AG08396 (cell line): ENCODE results near the gene DNM1.
"Not testable (repeated sequence)": the region's sequence is repeated elsewhere in the genome, so short reads cannot be mapped to it uniquely, and the experiment has no call there.

Experiments used
- DNase-seq: peaks from one replicate; pipeline ENCODE4 v3.0.0; 2012; ENCODE audit warnings: low spot score, mixed read lengths

DNM1 gene

GRCh38 chr9:128276574-128277270 is 73.5 kb downstream of the DNM1 start:
- peak; percentile 65 for DNase-seq

DNA sequence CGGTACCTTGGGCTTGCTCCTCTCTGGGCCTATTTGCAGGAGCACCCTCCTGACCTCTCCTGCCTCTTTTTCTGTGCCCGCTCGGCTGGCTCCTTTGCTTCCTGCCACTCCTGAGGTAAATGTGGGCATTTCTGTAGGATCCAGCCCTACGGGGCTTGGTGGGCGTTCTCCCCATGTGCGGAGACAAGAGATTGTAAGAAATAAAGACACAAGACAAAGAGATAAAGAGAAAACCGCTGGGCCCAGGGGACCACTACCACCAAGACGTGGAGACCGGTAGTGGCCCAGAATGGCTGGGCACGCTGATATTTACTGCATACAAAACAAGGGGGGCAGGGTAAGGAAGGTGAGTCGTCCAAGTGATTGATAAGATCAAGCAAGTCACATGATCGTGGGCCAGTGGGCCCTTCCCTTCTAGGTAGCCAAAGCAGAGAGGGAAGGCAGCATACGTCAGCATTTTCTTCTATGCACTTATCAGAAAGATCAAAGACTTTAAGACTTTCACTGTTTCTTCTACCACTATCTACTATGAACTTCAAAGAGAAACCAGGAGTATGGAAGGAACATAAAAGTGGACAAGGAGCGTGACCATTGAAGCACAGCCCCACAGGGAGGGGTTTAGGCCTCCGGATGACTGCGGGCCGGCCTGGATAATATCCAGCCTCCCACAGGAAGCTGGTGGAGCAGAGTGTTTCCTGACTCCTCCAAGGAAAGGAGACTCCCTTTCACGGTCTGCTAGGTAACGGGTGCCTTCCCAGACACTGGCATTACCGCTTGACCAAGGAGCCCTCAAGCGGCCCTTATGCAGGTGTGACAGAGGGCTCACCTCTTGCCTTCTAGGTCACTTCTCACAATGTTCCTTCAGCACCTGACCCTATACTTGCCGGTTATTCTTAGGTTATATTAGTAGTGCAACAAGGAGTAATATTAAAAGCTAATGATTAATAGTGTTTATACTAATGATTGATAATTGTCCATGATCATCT is 76.2 kb downstream of the DNM1 start:
- not testable (repeated sequence) for DNase-seq

DNA sequence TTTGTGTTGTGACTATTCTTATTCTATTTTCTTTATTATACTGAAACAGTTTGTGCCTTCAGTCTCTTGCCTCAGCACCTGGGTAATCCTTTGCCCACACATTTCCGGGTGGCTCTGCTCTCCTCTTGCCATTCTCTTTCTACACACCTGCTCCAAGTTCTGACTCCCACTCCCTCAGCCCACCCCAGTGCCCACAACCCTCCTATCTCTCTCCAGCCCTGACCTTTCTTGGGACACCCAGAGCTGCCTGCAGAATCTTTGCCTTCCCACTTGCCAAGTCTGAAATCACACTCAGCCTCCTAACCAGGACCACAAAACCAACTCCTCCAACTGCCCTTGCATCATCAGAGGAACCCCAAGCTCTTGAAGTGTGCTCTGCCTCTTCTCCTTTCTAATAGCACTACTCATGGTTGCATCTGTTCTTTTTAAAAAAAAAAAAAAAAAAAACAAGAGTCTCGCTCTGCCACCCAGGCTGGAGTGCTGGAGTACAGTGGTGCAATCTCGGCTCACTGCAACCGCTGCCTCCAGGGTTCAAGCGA is 77.0 kb downstream of the DNM1 start:
- no peak for DNase-seq

- DNase-seq = no peak
Observed at GRCh38 chr9:128282500-128282899, 79.3 kb downstream of the DNM1 start.

DNA sequence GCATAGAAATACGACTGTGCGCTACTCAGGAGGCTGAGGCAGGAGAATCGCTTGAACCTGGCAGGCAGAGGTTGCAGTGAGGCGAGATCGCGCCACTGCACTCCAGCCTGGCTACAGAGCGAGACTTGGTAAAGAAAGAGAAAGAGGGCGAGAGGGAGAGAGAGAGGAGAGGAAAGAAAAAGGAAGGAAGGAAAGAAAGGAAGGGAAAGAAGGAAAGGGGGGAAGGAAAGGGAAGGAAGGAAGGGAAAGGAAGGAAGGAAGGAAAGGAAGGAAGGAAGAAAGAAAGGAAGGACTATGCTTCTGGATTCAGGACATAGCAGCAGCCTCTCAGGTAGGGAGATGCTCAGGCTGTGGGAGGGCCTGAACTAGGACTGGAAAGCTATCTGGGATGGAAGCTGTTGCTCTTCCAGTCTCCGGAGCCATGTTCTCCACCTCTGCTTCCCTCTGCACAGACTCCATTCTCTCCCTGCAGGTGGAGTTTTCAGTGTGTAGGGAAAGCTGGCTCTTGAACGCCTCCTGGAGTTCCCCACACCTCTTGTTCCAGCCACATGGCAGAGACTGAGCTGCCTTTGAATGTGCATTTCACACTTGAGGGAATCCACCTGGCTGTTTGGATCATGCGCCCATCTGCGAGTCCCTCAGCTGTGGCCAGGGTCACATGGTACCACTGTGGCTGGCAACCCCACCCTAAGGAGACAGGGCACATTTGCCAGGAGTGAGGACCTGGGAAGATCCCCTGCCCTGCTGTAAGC is 82.0 kb downstream of the DNM1 start:
- no peak for DNase-seq

DNA sequence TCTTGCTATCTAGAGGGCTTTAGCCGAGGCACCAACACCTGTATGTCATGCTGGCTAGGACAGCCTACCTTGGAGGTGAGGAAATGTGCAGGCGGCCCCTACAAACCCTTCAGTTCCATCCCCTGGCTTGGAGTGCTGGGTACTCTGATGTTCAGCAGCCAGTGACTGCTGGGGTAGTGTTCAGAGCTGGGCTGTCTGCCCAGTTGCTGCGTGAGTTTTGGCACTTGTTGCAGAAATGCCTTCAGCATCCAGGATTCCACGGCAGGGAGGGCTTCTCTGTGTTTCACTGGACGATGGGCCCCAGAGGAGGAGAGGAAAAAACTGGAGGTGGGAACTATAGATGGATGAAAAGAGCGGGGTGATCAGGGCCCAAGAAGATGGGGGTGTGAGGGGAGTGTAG is 83.3 kb downstream of the DNM1 start:
- DNase-seq = peak; percentile 54

- no peak for DNase-seq
Observed at GRCh38 chr9:128288273-128289004, 85.3 kb downstream of the DNM1 start.

DNA sequence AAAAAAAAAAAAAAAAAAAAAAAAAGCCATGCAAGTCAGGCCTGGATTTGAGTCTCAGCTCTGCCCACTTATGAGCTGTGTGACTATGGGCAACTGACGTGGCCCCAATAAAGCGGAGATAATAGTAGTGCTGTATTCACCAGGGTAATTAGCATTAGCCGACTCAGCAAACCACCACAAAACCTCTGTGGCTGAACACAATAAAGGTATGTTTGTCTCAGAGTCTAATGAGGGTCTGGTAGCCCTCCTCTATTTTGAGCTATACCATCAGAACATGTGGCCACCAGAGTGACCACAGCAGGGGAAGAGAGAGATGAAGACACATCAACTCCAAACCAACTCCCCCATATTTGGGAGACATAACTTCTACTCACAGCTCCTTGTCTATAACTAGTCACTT is 88.8 kb downstream of the DNM1 start:
- no peak for DNase-seq

DNA sequence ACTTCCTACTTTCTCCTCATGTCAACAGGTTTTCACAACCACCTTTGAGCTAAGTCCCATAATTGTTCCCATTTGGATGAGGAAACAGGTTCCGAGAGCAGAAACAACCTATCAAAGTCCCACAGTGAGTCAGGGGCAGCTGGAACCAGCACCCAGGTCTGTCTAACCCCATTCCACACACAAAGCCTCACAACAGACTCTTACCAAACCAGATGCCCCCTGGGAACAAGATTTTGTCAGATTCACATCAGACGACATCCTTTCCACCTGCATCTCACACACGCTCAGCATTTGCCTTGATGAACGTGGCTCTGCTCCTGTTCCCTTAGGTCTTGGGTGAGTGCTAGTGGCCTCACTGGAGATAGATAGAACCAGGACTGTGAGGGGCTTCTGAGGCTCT is 89.9 kb downstream of the DNM1 start:
- DNase-seq = no peak

GRCh38 chr9:128294142-128294541 is 91.0 kb downstream of the DNM1 start:
- no peak for DNase-seq

DNA sequence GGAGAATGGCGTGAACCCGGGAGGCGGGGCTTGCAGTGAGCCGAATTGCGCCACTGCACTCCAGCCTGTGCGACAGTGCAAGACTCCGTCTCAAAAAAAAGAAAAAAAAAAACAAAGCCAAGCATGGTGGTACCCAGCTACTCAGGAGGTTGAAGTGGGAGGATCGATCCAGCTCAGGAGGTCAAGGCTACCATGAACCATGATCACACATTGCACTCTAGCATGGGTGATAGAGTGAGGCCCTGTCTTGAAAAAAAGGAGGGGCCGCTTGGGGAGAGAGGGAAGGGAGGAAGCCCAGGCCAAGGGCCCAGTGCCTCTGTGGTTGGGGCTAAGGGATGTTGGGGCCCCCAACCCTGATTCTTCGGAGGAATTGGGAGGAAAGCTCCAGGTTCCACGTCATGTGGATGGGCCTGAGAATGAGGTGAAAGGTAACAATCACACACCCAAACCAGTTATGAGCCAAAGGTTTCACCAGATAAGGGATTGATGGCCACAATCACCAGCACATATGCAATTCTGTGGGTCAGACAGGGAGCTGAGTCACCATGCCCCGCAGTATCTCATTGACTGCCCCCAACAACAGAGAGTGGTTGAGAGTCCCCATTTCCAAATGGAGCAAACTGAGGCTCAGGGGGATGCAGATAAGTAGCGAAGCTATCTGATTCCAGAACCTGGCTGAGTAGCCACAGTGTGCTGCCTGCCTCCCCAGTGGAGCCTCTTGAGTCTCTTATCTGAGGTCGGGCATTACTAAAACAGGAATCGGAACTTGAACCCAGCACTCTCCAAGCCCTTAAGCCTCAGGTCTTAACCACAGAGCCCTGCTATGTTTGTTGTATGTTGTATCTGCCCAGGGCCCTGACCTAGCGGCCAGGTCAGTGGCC is 93.4 kb downstream of the DNM1 start:
- no peak for DNase-seq

- no peak for DNase-seq
Observed at GRCh38 chr9:128297221-128297773, 94.1 kb downstream of the DNM1 start.

DNA sequence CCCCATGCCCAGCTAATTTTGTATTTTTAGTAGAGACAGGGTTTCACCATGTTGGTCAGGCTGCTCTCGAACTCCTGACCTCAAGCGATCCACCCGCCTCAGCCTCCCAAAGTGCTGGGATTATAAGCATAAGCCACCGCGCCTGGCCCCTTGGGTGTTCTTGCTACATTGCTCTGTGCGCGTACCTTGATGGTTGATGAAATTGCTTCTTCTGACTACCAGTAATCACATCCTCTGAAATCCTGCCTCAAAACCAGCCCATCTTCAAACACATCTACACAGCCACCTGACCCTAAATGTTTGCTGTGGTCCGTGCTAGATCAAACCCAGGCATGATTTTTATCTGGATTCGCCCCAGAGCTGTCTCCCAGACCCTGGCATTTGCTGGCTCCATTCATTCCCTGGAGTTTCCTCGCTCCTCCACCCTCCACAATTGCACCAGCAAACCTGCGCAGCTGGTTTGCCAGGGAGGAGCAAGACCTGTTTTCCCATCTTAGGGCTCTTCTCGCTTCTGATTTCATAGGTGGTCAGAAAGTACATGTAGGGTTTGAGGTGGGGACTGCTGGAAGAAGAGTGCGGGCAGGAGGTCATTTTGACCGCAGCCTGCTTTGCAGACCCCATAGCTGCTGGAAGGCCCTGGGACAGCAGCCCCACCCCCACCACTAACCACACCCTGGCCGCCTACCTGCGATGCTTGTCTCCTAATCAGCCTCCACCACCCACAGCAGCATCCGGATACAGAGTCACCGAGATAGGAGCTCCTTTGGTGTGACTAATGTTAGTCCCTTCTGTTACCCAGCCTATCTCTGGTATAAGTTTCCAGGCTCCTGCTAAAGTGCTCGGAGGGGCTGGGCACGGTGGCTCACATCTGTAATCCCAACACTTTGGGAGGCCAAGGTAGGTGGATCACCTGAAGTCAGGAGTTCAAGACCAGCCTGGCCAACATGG is 95.6 kb downstream of the DNM1 start:
- DNase-seq = no peak

DNA sequence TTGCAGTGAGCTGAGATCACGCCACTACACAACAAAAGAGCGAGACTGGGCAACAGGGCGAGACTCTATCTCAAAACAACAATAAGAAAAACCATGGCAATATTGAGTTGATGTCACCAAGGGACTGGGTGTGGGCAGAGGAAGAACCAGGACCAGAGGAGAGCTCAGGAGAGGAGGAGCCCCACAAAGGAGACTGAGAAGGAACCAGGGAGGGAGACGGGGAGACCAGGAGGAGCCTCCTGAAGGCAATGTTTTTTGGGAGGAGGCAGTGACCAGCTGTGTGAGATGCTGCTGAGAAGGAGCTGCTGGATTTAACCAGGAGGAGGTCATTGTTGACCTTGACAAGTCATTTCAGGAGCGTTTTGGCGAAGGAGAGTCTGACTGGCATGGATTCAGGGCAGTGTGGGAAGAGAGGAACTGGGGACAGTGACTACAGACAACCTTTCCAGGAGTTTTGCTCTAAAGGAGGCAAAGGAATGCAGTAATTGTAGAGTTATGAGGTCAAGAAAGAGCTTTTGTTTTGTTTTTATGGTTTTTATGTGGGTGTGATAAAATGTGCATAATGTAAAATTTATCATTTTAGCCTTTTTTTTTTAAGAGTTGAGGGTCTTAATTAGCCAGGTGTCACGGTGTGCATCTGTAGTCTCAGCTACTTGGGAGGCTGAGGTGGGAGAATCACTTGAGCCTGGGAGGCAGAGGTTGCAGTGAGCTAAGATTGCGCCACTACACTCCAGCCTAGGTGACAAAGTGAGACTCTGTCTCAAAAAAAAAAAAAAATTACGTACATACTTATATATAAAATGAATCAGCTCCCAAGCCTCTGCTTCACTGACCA is 101.2 kb downstream of the DNM1 start:
- no peak for DNase-seq
